NCI-H146 treated with DMSO at 0.1 percent for 48 hours (cell line): ENCODE data around the gene ZFYVE21.
"Not testable (repeated sequence)": the region's sequence is repeated elsewhere in the genome, so short reads cannot be mapped to it uniquely, and the experiment has no call there.

Experiments
- DNase-seq: peaks from one replicate; lab custom pipeline; 2025; ENCODE audit not compliant: unreplicated experiment; lab: John Stamatoyannopoulos, UW

ZFYVE21 gene

DNA sequence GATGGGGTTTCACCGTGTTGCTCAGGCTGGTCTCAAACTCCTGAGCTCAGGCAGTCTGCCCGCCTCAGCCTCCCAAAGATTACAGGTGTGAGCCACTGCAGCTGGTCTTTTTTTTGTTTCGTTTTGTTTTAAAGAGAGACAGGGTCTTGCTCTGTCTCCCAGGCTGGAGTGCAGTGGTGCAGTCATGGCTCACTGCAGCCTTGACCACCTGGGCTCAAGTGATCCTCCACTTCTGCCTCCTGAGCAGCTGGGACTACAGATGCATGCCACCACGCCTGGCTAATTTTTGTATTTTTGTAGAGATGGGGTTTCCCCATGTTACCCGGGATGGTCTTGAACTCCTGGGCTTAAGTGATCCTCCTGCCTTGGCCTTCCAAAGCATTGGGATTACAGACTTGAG is 24.0 kb upstream of the ZFYVE21 start:
- not testable (repeated sequence) for DNase-seq

- DNase-seq, result no peak
Measured at GRCh38 chr14:103692159-103692558, 23.5 kb upstream of the ZFYVE21 start.

DNA sequence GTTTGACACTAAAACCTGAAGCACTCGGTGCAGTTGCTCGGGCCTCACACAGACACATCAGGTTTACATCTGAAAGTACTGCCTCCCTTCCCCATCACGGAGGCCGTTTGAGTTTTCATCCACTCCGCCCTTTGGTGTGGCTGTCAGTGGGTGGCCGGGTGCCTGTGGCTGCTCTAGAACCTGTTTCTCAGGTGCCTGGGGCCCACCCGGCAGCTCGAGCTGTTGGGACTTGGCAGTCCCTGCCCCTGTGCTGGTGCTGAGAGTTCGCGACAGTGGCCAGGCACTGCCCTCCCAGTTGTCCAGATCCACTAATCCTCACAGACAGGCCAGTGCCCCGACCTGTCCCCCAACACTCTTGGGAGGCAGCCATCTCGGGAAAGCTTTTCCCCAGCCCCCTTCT is 22.7 kb upstream of the ZFYVE21 start:
- no peak for DNase-seq

- no peak for DNase-seq
Measured at GRCh38 chr14:103693515-103693914, 22.1 kb upstream of the ZFYVE21 start.

DNA sequence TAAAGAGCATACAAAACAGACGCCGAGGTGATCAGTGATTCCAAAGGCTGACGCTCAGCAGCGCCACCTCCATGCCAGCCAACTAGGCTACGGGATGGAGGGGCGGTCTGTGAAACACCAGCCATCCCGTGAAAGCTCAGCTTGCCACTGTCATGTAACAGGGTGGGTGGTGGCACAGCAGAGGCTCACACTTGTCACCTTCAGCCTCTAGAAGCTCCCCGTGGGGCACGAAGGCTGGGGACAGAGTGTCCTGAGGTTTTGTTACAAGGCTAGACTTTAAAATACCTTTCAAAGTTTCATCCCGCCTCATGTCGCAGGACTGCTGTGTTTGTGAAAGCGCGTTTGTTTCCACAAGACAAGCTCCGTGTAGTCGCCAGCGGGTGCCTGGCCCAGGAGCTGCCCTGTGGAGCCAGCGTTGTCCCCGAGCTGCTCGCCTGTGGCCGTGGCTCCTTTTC is 21.0 kb upstream of the ZFYVE21 start:
- DNase-seq, result no peak

DNA sequence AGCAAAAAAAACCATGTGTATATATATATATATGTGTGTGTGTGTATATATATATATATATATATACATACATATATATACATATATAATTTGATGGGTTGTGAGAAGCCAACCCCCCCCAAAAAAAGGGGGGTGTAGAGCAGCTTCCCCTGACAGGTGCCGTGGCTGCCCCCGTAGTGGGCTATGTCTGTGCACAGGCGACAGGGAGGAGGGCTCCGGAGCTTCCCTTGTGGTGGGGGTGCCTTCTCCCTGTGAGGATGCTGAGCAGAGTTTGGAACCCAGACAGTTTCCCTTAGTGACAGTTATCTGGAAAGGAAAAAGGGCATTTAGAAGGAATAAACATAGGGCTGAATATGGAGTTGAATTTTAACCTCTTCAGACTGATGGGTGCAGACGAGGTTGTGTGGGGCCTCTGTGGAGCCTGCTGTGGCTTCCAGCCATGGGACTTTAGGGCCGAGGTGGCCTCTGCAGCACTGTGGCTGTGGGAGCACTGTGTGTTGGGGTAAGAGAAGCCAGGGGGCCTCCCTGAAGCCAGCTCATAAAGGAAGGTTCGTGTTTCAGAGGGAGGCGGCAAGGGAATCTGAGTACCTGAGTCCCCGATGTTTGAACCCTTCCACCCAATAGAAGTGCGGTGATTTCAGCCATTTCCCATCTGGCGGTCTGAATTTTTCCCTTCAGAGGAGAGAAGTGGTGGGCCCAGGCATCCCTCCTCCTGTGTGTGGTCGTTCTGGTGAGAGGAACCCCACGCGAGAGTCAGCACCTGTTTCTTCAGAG is 20.1 kb upstream of the ZFYVE21 start:
- DNase-seq, result no peak

GRCh38 chr14:103696070-103696402 is 19.6 kb upstream of the ZFYVE21 start:
- no peak for DNase-seq

GRCh38 chr14:103696466-103697071 is 19.0 kb upstream of the ZFYVE21 start:
- no peak for DNase-seq

DNA sequence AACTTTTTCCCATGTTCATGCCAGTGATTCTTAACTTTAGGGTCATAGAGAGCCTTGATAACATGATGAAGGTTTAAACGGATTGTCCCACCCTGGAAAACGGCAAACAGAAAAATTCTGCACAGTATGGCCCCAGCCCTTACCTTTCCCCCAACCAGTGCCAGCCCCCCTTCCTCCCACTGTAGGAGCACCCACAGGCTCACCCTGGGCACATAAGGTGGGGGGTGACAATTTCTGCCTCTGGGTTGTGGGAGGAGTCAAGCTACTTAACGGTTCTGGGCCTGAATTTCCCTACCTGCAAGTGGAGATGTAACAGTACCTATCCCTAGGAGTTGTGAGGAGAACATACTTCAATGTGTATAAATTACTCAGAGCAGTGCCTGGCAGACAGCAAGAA is 18.4 kb upstream of the ZFYVE21 start:
- no peak for DNase-seq

DNA sequence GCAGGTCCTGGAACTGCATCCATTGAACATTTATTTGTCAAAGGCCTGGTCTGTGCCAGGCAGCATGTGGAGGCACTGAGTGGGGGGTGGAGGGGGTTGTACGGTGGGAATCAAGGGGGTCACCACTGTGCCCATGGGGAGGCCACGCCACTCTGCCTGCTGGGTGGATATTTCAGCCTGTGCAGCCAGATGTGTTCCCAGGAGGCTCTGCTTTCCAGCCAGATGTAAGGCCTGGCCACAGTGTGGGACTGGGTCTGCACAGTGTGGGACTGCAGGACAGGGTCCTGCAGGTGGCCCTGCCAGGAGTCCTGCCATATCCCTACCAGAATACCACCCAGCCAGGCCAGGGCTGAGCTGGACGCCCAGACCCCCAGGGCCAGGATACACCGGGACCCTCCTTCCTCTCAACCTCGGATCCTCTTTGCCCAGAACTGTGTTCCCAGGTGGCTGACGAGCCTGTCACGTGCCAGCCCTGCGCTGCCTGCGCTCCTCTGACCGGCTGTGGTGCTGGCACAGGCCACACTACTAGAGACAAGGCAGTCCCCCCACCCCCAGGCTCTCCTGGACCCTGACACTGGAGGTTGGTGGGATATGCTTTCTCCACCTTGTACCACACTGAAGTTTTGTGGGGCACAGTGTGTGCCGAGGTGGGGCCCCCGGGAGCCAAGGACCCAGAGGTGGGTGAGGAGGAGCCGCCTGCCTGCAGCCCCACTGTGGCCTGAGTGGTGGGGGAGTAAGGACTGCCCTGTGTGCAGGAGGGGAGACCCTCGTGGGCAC is 17.8 kb upstream of the ZFYVE21 start:
- no peak for DNase-seq

DNA sequence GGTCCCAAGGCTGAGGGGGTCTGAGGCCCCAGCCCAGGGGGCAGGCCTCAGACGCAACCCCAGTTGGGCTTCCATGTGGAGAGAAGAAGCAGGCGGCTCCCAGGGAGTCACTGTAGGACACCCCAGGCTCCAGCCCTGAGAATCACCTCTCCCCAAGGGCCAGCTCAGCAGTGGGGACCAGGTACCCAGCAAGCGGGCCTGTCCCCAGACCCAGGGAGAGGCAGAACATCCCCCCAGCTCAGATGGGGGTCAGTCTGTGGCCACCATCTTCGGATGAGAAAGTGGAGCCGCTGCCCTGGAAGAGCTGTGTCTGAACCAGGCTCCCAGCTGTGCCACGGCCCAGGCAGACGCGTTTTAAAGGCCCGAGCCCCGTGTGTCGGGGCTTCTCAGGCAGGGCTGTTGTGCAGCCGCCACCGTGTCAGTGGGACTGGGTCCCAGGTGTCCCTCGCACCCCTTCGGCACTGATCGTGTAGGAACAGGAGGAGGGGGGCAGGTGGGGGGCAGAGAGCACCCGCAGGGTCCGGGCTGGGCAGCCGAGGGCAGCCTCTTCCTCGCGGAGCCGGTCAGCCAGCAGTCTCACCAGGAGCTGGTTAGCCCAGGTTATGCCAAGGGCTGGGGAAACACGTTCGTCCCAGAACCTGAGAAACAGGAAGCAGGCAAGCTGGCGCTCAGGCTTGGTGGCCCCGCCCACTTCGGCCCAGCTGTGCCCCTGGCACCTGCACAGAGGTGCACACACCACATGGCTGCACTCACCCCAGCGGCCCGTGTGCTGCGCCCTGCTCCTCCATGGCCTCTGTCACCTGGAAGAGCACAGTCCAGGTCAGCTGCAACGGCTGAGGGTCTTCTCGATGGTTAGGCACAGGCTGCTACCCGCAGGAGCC is 17.0 kb upstream of the ZFYVE21 start:
- DNase-seq, result no peak

- DNase-seq, result no peak
Measured at GRCh38 chr14:103699261-103699661, 16.3 kb upstream of the ZFYVE21 start.

DNA sequence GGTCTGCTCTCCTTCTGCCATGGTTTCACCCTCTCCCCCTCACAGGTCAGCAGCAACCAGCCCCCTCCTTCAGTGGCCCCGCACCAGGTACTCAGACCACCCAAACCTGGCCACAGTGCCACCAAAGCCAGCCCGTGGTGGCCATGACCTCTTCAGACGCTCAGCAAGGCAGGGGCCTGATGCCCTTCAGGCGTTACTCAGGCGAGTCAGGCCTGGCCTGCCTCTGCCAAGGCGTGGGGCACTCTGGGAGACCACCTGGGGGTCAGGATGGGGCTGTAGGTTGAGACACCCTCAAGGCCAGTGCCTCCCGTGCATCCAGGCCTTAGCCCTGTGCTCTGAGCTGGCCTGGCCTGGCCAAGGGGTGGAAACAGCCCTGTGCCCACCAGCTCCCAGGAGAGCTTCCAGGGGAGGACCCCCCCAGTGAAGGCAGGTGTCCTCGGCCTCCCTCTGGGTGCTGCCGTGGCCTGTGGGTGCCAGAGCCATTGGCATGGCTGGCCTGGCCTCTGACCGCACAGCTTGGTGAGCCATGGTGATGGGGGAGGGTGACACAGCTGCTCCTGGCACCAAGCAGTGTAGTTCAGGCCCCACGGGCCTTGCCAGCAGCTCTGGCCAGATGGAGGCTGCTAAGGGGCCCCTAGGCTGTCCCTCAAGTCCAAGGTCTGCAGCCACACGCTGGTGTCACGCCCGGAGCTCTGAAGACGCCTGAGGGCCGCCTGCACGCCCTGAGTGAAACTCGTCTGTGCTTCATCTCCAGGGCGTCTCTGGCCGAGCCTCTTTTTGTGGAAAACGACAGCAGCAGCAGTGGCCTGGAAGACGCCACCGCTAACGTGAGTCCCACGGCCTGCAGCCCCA is 15.5 kb upstream of the ZFYVE21 start:
- no peak for DNase-seq

DNA sequence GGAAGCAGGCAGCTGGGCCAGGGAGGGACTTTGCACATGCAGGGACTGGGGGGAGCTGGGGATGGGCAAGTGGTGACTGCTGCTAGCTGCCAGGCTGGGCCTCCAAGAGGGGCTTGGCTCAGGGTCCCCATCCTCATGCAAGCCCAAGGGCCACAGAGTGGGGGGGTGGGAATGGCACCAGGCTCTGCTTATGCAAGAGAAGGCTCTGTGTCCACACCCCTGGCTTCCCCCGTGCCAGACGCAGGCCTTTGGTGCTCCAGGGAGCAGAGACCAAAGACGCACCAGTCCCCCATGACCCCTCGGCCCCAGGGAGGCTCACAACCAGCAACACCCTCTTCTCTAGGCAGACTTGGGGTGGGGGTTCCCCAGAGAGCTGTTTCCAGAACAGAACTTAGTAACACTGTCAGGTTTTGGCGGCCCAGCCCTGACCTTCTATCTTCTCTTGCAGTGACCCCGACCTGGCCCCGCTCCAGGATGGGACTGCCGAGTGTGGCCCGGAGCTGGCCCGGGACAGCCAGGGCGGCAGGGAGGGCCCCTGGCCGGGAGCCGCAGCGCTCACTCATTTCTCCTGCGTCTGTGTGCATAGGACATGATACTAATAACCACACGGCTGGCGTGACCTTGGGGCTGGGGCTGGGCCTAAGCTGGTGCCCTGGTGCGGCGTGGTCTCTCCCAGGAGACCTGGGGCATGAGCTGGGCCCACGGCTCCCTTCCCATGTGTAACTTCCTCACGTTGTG is 14.7 kb upstream of the ZFYVE21 start:
- DNase-seq, result no peak

DNA sequence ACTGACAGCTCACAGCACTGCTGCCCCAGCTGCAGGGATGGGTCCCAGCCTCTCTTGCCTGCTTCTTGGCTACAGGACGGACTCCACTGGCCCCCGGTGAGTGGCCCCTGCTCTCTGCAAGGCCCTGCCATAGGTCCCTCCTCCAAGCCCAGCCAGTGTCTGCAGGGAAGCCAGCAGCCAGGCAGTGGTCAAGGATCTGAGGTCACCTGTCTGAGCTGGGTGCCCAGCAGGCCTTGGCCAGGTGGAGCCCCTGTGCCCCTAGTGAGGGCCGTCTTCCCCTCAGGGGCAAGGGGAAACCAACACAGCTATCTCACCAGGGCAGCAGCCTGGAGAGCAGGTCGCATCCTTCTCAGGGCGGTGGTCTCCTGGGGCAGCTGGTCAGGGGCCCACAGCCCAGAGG is 13.5 kb upstream of the ZFYVE21 start:
- DNase-seq, result no peak

GRCh38 chr14:103702497-103703432 is 12.8 kb upstream of the ZFYVE21 start:
- no peak for DNase-seq

GRCh38 chr14:103703433-103704385 is 11.9 kb upstream of the ZFYVE21 start:
- DNase-seq, result no peak
